ENCODE results near the gene LBHD1.
A peak's percentile ranks its signal among the peaks of the same experiment; 100 is the strongest.
"Not testable (repeated sequence)": the region's sequence is repeated elsewhere in the genome, so short reads cannot be mapped to it uniquely, and the experiment has no call there.

Gene LBHD1

DNA sequence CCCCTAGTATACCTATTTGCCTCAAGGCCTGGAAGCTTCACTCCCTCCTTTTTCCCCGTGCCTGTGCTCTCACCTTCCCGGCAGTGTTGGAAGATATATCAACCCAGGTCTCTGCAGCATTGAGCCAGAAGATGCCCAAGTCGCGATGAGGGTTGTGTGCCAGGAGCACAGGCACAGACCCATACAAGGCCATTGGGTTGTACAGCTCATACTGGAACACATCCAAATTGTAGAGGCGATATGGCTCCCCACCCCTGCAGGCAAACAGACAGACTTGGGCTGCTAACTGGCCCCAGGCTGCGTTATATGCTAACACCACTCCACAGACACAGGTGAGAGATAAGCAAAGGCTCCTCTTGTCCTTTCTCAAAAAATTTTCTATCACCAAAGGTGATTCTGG lies 39.6 kb downstream of the LBHD1 start:
- Histone ChIP-seq H3K27me3 (ENCODE audit: control insufficient read depth, insufficient read depth, low read length) (no peaks in the 10 kb centered on the region), H3K9me3 (replicated peaks; ENCODE audit: low read length) (no peaks in the 10 kb centered on the region), H3K4me2 (ENCODE audit: low read length) (no peak overlapping the region), H3K4me3 (ENCODE audit: low read length) (no peak overlapping the region), H3K9ac (ENCODE audit: low read depth, low read length) (no peak overlapping the region), H3K4me1 (ENCODE audit: control insufficient read depth, insufficient read depth, low read length) (no peaks in the 10 kb centered on the region), H3K36me3 (ENCODE audit: insufficient read depth, low read length) (peaks cover 77% of the 10 kb centered on the region)

GRCh38 chr11:62627713-62628112 lies 44.4 kb downstream of the LBHD1 start:
- H3K4me1 ChIP-seq (ENCODE audit: control insufficient read depth, insufficient read depth, low read length), result peaks cover under 1% of the 10 kb centered on the region
- peaks cover 68% of the 10 kb centered on the region for H3K36me3 ChIP-seq (ENCODE audit: insufficient read depth, low read length)
- H3K4me3 ChIP-seq (ENCODE audit: low read length), result no peak overlapping the region
- H3K27me3 ChIP-seq (ENCODE audit: control insufficient read depth, insufficient read depth, low read length), result no peaks in the 10 kb centered on the region
- no peaks in the 10 kb centered on the region for H3K9me3 ChIP-seq (replicated peaks; ENCODE audit: low read length)
- H3K9ac ChIP-seq (ENCODE audit: low read depth, low read length), result no peak overlapping the region
- no peak overlapping the region for H3K4me2 ChIP-seq (ENCODE audit: low read length)

GRCh38 chr11:62622476-62623089 lies 49.5 kb downstream of the LBHD1 start:
- Histone ChIP-seq H3K4me2 (ENCODE audit: low read length) (peak overlapping the region; percentile 94), H3K9ac (ENCODE audit: low read depth, low read length) (peak overlapping the region; percentile 60), H3K4me1 (ENCODE audit: control insufficient read depth, insufficient read depth, low read length) (peaks cover 17% of the 10 kb centered on the region), H3K9me3 (replicated peaks; ENCODE audit: low read length) (no peaks in the 10 kb centered on the region), H3K4me3 (ENCODE audit: low read length) (peak overlapping the region; percentile 59), H3K27me3 (ENCODE audit: control insufficient read depth, insufficient read depth, low read length) (no peaks in the 10 kb centered on the region), H3K36me3 (ENCODE audit: insufficient read depth, low read length) (peaks cover 24% of the 10 kb centered on the region)

DNA sequence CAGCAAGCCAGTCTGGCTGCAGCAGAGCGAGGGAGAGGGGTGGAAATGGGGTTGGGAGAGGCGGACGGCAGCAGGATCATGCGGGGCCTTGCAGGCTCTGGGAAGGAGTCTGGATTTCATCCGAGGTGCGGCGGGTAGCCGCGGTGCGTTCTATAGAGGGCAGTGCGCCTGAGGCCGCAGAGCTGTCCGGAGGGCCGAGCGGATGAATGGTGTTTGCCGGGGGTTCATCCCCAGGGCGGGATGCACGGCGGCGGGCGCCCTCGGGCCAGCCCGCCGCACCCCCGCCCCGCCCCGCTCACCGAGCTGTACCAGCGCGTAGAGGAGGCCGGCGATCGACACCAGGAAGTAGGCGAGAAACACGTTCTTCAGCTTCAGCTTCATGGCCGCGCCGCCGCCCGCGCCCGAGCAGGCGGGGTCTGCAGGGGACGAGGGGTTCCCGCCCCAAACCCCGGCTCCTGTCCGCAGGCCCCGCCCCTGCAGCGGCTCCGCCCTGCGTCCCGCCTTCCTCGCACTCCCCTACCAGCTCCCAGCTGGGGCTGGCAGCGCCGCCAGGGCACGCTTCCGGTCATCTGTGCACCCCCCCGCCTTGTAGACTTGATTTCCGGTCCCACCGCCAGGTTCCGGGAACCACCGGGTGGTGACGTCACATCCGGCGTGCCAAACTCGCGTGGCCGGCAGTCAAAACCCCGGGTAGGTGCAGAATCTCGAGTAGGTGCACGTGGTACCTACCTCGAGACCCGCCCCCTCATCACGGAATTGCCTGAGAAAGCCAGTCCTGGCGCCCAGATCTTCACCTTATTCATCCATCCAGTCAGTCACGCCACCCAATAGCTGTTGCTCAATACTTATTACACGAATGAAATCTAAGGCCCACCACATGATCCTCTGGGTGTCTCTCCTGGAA lies 50.2 kb downstream of the LBHD1 start, which contains the start of gene B3GAT3:
B3GAT3 (minus strand) TSS at position 420 of the 904 bp plus-strand sequence; CDS start at position 381, 39 bp downstream.
- H3K36me3 ChIP-seq (ENCODE audit: insufficient read depth, low read length), result peaks cover 22% of the 10 kb centered on the region

GRCh38 chr11:62621027-62621566 lies 51.0 kb downstream of the LBHD1 start:
- peaks cover 17% of the 10 kb centered on the region for H3K4me1 ChIP-seq (ENCODE audit: control insufficient read depth, insufficient read depth, low read length)
- H3K27me3 ChIP-seq (ENCODE audit: control insufficient read depth, insufficient read depth, low read length), result no peaks in the 10 kb centered on the region
- peak overlapping the region; percentile 94 for H3K4me2 ChIP-seq (ENCODE audit: low read length)
- H3K9me3 ChIP-seq (replicated peaks; ENCODE audit: low read length), result no peaks in the 10 kb centered on the region
- peak overlapping the region; percentile 78 for H3K4me3 ChIP-seq (ENCODE audit: low read length)
- peaks cover 15% of the 10 kb centered on the region for H3K36me3 ChIP-seq (ENCODE audit: insufficient read depth, low read length)
- peak overlapping the region; percentile 82 for H3K9ac ChIP-seq (ENCODE audit: low read depth, low read length)

More for the DNA sequence above, 50.2 kb downstream of the LBHD1 start, which contains the start of gene B3GAT3:
- peak within 1 kb of the TSS; percentile 78 for H3K4me3 ChIP-seq (ENCODE audit: low read length)
- peak within 1 kb of the TSS; percentile 82 for H3K9ac ChIP-seq (ENCODE audit: low read depth, low read length)
- H3K4me2 ChIP-seq (ENCODE audit: low read length), result peak within 1 kb of the TSS; percentile 94
- H3K4me1 ChIP-seq (ENCODE audit: control insufficient read depth, insufficient read depth, low read length), result peaks cover 17% of the 10 kb centered on the region
- no peaks in the 10 kb centered on the region for H3K27me3 ChIP-seq (ENCODE audit: control insufficient read depth, insufficient read depth, low read length)
- no peaks in the 10 kb centered on the region for H3K9me3 ChIP-seq (replicated peaks; ENCODE audit: low read length)

- not testable (repeated sequence) for H3K27me3 ChIP-seq (ENCODE audit: control insufficient read depth, insufficient read depth, low read length); H3K9me3 ChIP-seq (replicated peaks; ENCODE audit: low read length); H3K4me3 ChIP-seq (ENCODE audit: low read length); H3K36me3 ChIP-seq (ENCODE audit: insufficient read depth, low read length); H3K9ac ChIP-seq (ENCODE audit: low read depth, low read length); H3K4me2 ChIP-seq (ENCODE audit: low read length)
- H3K4me1 ChIP-seq (ENCODE audit: control insufficient read depth, insufficient read depth, low read length), result peaks cover 22% of the 10 kb centered on the region
Observed at GRCh38 chr11:62616957-62617356, 55.1 kb downstream of the LBHD1 start.

- peaks cover 24% of the 10 kb centered on the region for H3K4me1 ChIP-seq (ENCODE audit: control insufficient read depth, insufficient read depth, low read length)
- H3K4me2 ChIP-seq (ENCODE audit: low read length), result no peak overlapping the region
- no peak overlapping the region for H3K4me3 ChIP-seq (ENCODE audit: low read length)
- no peaks in the 10 kb centered on the region for H3K27me3 ChIP-seq (ENCODE audit: control insufficient read depth, insufficient read depth, low read length)
- no peak overlapping the region for H3K9ac ChIP-seq (ENCODE audit: low read depth, low read length)
- no peaks in the 10 kb centered on the region for H3K9me3 ChIP-seq (replicated peaks; ENCODE audit: low read length)
- peaks cover 10% of the 10 kb centered on the region for H3K36me3 ChIP-seq (ENCODE audit: insufficient read depth, low read length)
Observed at GRCh38 chr11:62615521-62615920, 56.5 kb downstream of the LBHD1 start.

- Histone ChIP-seq H3K9ac (ENCODE audit: low read depth, low read length) (no peak overlapping the region), H3K4me1 (ENCODE audit: control insufficient read depth, insufficient read depth, low read length) (peaks cover 21% of the 10 kb centered on the region), H3K27me3 (ENCODE audit: control insufficient read depth, insufficient read depth, low read length) (no peaks in the 10 kb centered on the region), H3K9me3 (replicated peaks; ENCODE audit: low read length) (no peaks in the 10 kb centered on the region), H3K4me2 (ENCODE audit: low read length) (no peak overlapping the region), H3K36me3 (ENCODE audit: insufficient read depth, low read length) (peaks cover 20% of the 10 kb centered on the region), H3K4me3 (ENCODE audit: low read length) (no peak overlapping the region)
Observed at GRCh38 chr11:62614275-62614674, 57.8 kb downstream of the LBHD1 start.

DNA sequence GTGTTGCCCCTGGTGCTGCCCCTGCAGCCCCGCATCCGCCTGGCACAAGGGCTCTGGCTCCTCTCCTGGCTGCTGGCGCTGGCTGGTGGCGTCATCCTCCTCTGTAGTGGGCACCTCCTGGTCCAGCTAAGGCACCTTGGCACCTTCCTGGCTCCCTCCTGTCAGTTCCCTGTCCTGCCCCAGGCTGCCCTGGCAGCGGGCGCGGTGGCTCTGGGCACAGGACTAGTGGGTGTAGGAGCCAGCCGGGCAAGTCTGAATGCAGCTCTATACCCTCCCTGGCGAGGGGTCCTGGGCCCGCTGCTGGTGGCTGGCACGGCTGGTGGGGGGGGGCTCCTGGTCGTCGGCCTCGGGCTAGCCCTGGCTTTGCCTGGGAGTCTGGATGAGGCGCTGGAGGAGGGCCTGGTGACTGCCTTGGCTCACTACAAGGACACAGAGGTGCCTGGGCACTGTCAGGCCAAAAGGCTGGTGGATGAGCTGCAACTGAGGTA lies 58.7 kb downstream of the LBHD1 start:
- Histone ChIP-seq H3K4me1 (ENCODE audit: control insufficient read depth, insufficient read depth, low read length) (peaks cover 21% of the 10 kb centered on the region), H3K4me2 (ENCODE audit: low read length) (peak overlapping the region; percentile 85), H3K27me3 (ENCODE audit: control insufficient read depth, insufficient read depth, low read length) (no peaks in the 10 kb centered on the region), H3K9me3 (replicated peaks; ENCODE audit: low read length) (no peaks in the 10 kb centered on the region), H3K36me3 (ENCODE audit: insufficient read depth, low read length) (peaks cover 29% of the 10 kb centered on the region), H3K9ac (ENCODE audit: low read depth, low read length) (peak overlapping the region; percentile 88), H3K4me3 (ENCODE audit: low read length) (peak overlapping the region; percentile 74)

All from skeletal muscle satellite cell (primary cell).